ENCODE data around the gene KLHL29.
"Not testable (repeated sequence)": the region's sequence is repeated elsewhere in the genome, so short reads cannot be mapped to it uniquely, and the experiment has no call there.

Gene KLHL29

DNA sequence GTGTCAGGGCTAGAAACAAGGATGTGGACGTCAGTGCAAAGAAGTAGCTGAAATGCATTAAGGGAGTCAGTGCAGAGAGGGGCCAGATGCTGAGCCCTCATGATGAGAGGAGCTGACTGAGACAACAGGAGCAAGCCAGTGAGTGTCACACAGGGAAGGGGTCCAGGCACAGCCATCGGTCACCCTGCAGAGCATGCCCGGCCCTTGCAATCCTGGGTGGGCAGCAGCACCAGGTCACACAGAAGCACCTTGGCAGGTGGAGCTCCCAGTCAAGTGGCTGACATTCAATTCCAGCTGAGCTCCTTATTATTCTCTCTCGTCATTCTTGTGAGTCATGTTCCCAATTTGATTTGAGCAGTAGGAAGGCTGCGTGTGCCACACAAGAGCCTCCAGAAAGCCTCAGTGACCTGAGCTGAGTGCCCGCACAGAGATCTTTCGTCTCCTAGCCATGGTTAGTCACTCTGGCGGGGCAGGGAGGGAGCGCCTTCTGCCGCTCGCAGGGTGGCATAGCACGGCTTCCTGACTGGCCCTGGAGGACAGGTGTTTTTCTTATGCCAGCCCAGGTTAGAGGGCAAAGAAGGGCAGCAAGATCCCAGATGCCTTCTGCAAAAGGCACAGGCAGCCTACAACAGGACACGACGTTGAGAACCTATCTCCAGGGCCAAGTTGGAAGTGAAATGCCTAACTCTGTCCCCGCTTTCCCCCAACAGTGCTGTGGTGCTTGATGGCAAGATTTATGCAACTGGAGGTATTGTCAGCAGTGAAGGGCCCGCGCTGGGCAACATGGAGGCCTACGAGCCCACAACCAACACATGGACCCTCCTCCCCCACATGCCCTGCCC lies 321.0 kb downstream of the KLHL29 start:
- no peak for DNase-seq

GRCh38 chr2:23706613-23707078 lies 321.7 kb downstream of the KLHL29 start:
- DNase-seq, result no peak

- no peak for DNase-seq
Measured at GRCh38 chr2:23707096-23707495, 322.1 kb downstream of the KLHL29 start.

DNA sequence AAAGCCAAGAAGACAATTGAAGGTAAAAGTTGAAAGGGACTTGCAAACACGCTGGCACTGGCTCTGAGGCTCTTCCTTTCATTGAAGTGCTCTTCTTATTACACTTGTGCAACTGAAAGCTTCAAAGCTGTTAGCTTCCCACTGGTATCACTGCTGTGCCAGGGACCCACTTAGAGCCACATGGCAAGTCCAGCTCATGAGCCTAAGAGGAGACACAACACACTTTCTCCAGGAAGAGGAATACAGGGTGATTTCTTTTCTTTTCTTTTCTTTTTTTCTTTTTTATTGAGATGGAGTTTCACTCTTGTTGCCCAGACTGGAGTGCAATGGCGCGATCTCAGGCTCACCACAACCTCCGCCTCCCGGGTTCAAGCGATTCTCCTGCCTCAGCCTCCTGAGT lies 323.8 kb downstream of the KLHL29 start:
- DNase-seq, result no peak

DNA sequence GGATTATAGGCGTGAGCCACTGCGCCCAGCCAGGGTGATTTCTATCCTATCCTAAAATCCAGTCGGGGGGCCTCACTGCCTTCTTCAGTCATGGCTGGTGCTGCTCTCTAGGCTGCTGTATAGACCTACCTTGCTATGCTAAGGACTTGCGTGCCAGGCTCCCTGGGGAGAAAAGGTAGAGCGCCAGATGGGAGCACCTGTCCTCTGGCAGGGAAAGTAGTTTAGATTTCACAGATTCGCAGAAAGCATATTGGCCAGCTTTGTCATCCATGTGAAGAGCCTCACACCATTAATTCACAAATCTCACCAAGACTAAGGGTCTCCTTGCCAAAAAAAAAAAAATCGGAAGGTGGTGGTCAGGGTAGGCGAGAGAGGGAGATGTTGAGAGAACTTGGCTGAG lies 324.3 kb downstream of the KLHL29 start:
- no peak for DNase-seq

DNA sequence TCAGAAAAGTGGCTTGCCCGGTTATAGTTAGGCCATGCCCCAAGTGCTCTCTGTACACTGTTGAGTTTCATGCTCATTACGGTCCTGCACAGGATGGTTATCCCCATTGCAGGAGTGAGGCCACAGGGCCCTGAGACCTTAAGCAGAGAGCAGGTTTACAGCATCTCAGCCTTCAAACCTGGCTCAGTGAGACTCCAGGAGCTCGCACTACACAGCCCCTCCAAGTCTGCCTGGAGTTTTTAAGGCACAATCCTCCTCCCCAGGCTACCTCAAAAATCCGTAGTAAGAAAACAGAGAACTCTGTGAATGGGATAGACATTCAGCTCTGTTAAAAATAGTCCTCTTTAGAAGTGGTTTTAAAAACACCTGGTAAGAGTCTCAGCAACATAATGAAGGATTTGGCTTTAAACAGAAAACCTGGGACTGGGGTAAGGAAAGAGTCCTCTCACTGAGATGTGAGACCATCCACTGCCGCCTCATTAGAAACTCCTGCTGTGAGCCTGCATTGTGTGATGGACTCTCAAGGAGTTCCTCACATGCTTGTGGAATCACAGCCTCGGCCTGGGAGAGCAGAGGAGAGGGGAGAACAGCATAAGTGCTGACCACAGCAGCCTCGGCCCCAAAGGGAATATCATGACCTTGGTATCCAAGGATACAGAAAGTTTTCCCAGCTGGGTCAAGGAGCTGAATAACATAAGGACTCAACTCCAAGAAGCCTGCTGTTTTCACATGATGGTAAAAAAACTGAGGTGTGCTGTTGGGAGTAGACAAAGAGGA lies 327.2 kb downstream of the KLHL29 start:
- no peak for DNase-seq

DNA sequence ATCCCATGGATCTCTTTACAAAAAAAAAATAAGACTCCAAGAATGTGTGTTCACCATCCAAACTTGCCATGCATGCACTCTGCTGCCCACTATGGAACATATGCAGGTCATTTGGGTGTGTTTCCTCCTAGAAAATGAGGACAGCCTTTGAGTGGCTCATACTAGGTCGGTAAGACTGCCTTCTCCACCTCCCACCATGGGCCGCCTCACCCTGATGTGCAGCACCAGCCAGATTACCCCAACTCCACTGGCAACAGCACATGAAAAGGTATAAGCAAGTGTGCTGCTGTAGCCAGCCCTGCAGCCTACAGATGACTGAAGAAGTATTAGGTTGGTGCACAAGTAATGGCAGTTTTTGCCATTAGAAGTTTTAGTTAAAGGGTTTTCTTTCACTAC lies 327.8 kb downstream of the KLHL29 start:
- no peak for DNase-seq

GRCh38 chr2:23713351-23713750 lies 328.4 kb downstream of the KLHL29 start:
- DNase-seq, result no peak

GRCh38 chr2:23718931-23719700 lies 334.1 kb downstream of the KLHL29 start:
- DNase-seq, result no peak

DNA sequence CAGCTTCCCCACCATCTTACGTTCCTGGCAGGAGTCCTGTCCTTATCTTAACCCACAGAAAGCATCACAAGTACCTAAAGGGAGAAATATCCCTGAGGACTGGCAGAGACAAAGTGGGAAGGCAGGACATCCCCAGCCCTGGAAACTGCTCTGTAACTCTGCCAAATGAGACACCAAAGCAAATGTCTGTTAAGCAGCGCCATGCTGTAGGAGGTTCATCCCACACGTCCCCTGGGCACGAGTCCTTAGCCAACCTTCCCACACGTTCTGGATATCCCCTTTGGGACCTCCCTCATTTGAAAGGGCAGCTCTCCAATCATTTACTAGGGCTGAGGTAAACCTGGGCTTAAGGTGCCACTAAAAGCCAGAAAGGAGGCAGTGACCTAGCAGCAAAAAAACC lies 334.7 kb downstream of the KLHL29 start:
- DNase-seq, result no peak

DNA sequence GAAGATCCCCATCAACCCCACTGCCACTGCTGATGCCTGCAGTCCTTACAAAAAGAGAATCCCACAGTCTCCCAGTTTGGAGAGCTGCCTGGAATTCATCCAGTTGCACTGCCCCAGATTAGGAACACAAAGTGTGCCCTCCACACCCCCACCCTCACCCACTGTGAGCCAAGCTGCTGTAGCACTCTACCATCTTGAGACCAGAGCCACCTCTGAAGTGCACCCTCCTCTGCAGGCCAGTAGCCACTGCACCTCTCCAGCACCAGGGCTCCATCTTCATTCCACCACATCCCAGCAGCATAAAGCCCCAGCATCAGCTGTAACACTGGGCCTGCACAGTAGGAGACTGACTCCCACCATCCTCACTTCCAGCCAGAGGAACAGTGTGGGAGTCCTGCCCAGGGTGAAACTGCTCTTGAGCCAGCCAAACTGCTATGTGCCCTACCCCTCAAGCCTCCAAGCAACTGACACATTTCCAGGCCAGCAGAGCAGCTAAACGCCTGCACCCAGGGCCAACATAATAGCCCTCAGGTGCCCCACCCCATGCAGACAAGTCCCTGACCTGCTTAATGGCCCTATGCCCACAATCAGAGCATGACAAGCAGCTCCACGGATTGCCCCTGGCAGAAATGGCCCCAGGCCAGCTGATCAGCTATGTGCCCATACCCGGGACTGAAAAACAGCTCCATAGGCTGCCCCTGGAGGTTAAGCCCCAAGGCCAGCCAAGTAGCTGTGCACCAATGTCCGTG lies 335.9 kb downstream of the KLHL29 start:
- no peak for DNase-seq

GRCh38 chr2:23721454-23721826 lies 336.5 kb downstream of the KLHL29 start:
- no peak for DNase-seq

DNA sequence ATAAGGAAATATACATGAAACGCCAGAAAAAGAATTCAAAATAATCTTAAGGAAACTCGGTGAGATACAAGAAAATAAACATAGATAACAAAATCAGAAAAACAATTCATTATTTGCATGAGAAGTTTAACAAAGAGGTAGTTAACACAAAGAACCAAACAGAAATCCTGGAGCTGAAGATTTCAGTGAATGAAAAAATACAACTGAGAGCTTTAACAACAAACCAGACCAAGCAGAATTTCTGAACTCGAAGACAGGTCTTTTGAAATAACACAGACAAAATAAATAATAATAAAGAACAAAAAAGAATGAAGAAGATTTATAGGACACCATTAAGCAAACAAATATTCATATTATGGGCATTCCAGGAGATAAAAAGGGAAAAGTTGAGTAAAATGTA lies 337.3 kb downstream of the KLHL29 start:
- DNase-seq, result no peak

DNA sequence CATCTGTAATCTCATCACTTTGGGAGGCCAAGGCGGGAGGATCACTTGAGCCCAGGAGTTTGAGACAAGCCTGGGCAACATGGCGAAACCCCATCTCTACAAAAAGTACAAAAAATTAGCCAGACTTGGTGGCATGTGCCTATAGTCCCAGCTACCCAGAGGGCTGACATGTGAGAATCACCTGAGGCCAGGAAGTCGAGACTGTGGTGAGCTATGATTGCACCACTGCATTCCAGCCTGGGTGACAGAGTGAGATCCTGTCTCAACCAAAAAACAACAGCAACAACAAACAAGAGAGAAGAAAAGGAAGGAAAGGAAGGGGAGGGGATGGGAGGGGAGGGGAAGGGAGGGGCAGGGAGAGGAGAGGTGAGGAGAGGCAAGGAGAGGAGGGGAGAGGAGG lies 338.1 kb downstream of the KLHL29 start:
- not testable (repeated sequence) for DNase-seq

GRCh38 chr2:23734416-23734815 lies 349.4 kb downstream of the KLHL29 start:
- no peak for DNase-seq

DNA sequence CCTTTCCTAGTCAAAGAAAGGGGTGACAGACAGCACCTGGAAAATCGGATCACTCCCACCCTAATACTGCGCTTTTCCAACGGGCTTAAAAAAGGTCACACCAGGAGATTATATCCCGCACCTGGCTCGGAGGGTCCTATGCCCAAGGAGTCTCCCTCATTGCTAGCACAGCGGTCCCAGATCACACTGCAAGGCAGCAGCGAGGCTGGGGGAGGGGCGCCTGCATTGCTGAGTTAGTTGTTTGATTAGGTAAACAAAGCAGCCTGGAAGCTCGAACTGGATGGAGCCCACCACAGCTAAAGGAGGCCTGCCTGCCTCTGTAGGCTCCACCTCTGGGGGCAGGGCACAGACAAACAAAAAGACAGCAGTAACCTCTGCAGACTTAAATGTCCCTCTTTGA lies 351.8 kb downstream of the KLHL29 start:
- not testable (repeated sequence) for DNase-seq

GRCh38 chr2:23745068-23745725 lies 360.2 kb downstream of the KLHL29 start:
- no peak for DNase-seq

GRCh38 chr2:23745726-23746105 lies 360.7 kb downstream of the KLHL29 start:
- no peak for DNase-seq

GRCh38 chr2:23746141-23746863 lies 361.3 kb downstream of the KLHL29 start:
- DNase-seq, result no peak

- DNase-seq, result no peak
Measured at GRCh38 chr2:23751747-23752265, 366.8 kb downstream of the KLHL29 start.

Data from activated CD4-positive, alpha-beta T cell treated with anti-CD3 and anti-CD28 coated beads, Interleukin-2, amount 50 U/mL, for 48 hours (primary cell).